SW480 (cell line): ENCODE data around the gene HOXA3.

ENCODE experiments used
- DNase-seq: peaks from one replicate; pipeline ENCODE4 v3.0.0-alpha.2; 2016; ENCODE audit warnings: low spot score

Gene HOXA3

GRCh38 chr7:27178366-27178765, 26.0 kb upstream of the HOXA3 start:
- peak; percentile 66 for DNase-seq

- peak; percentile 32 for DNase-seq
These were observed 25.5 kb upstream of the HOXA3 start for GRCh38 chr7:27177795-27178320.

GRCh38 chr7:27176962-27177794, 24.8 kb upstream of the HOXA3 start:
- DNase-seq, result peak; percentile 45

GRCh38 chr7:27176524-27176845, 24.1 kb upstream of the HOXA3 start:
- no peak for DNase-seq

- DNase-seq, result peak; percentile 54
These were observed 23.5 kb upstream of the HOXA3 start for GRCh38 chr7:27175626-27176523.

- peak; percentile 90 for DNase-seq
These were observed 22.7 kb upstream of the HOXA3 start for GRCh38 chr7:27174874-27175625.

- peak; percentile 65 for DNase-seq
These were observed 21.8 kb upstream of the HOXA3 start, which contains the start of gene HOXA10 for GRCh38 chr7:27173956-27174873. Gene HOXA10, minus strand, starts transcription at chr7:27174320. Its CDS starts 14 bp downstream, at chr7:27174306.

- DNase-seq, result peak; percentile 66
These were observed 21.1 kb upstream of the HOXA3 start for GRCh38 chr7:27173511-27173955.

GRCh38 chr7:27172823-27173510, 20.6 kb upstream of the HOXA3 start:
- DNase-seq, result peak; percentile 69

- peak; percentile 64 for DNase-seq
These were observed 20.0 kb upstream of the HOXA3 start for GRCh38 chr7:27172315-27172774.

- DNase-seq, result peak; percentile 77
These were observed 19.4 kb upstream of the HOXA3 start for GRCh38 chr7:27171637-27172314.

GRCh38 chr7:27171325-27171636, 18.9 kb upstream of the HOXA3 start:
- peak; percentile 58 for DNase-seq

- DNase-seq, result peak; percentile 68
These were observed 18.3 kb upstream of the HOXA3 start for GRCh38 chr7:27170426-27171324.

- DNase-seq, result peak; percentile 77
These were observed 17.5 kb upstream of the HOXA3 start for GRCh38 chr7:27169658-27170425.

GRCh38 chr7:27168265-27168947, 16.0 kb upstream of the HOXA3 start:
- DNase-seq, result peak; percentile 89

- peak; percentile 52 for DNase-seq
These were observed 15.5 kb upstream of the HOXA3 start for GRCh38 chr7:27167916-27168264.
